ENCODE data around the gene MED27. TPM values are rescaled to one million over a fixed set of nuclear protein-coding genes. Genes with fewer than 3 reads are reported as not detected.
"Not testable (repeated sequence)": the region's sequence is repeated elsewhere in the genome, so short reads cannot be mapped to it uniquely, and the experiment has no call there.

MED27 gene
- polyA plus RNA-seq, 1 experiment: 36.9 TPM

DNA sequence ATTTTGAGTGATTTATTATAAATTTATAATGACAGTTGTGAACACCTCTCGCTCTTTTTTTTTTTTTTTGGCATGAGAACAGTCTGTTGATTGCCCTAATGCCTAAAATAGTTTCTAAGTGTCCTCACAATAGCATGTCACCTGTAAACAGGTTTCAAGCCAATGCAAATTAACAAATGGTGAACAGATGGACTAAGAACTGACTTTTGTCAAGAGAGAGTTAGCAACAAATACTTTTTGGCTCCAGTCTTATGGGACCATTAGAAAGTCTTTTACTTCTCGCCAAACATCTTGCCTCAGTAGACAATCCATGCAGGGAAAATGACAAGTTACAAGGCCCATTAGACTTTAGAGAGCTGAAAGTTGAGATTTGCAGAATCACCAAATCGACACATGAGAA lies 67.8 kb downstream of the MED27 start:
- H3K4me3 ChIP-seq (ENCODE audit: low read depth, low read length): no peak overlapping the region
- no peak for DNase-seq (ENCODE audit: low read depth)
- no peaks in the 10 kb centered on the region for H3K36me3 ChIP-seq (ENCODE audit: control insufficient read depth, insufficient read depth, low read length)
- no peaks in the 10 kb centered on the region for H3K27me3 ChIP-seq (ENCODE audit: control insufficient read depth, insufficient read depth, low read length)
- ChIA-PET CTCF (interaction anchor here (1.8 kb wide), 1 partner anchor 10 kb away, joined by 3 read pairs; no protein-coding TSS in a partner anchor), POLR2A (no interaction called here)
- TF ChIP-seq, protein P1, sequence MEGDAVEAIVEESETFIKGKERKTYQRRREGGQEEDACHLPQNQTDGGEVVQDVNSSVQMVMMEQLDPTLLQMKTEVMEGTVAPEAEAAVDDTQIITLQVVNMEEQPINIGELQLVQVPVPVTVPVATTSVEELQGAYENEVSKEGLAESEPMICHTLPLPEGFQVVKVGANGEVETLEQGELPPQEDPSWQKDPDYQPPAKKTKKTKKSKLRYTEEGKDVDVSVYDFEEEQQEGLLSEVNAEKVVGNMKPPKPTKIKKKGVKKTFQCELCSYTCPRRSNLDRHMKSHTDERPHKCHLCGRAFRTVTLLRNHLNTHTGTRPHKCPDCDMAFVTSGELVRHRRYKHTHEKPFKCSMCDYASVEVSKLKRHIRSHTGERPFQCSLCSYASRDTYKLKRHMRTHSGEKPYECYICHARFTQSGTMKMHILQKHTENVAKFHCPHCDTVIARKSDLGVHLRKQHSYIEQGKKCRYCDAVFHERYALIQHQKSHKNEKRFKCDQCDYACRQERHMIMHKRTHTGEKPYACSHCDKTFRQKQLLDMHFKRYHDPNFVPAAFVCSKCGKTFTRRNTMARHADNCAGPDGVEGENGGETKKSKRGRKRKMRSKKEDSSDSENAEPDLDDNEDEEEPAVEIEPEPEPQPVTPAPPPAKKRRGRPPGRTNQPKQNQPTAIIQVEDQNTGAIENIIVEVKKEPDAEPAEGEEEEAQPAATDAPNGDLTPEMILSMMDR (IDR thresholded peaks at IDR 0.05; ENCODE audit: insufficient read depth, low read depth, low read length): no peak

DNA sequence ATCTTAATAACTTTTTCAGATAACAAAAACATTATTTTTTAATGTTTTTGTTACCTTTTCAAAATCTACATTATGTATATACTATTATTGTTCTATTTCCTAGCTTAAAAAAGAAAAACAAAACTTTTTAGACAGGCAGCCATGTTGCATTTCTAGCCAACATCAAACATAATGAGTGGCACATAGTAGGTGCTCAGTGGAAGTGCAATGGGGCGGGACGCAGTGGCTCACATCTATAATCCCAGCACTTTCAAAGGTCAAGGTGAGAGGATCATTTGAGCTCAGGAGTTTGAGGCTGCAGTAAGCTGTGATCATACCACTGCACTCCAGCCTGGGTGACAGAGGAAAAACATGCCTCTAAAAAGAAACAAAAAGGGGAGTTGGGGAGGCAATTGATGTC lies 68.4 kb downstream of the MED27 start:
- H3K4me3 ChIP-seq (ENCODE audit: low read depth, low read length): no peak overlapping the region
- TF ChIP-seq, protein P1 (IDR thresholded peaks at IDR 0.05; ENCODE audit: insufficient read depth, low read depth, low read length): no peak
- ChIA-PET CTCF (interaction anchor here (1.8 kb wide), 1 partner anchor 10 kb away, joined by 3 read pairs; no protein-coding TSS in a partner anchor), POLR2A (no interaction called here)
- H3K27me3 ChIP-seq (ENCODE audit: control insufficient read depth, insufficient read depth, low read length): no peaks in the 10 kb centered on the region
- no peaks in the 10 kb centered on the region for H3K36me3 ChIP-seq (ENCODE audit: control insufficient read depth, insufficient read depth, low read length)
- no peak for DNase-seq (ENCODE audit: low read depth)

DNA sequence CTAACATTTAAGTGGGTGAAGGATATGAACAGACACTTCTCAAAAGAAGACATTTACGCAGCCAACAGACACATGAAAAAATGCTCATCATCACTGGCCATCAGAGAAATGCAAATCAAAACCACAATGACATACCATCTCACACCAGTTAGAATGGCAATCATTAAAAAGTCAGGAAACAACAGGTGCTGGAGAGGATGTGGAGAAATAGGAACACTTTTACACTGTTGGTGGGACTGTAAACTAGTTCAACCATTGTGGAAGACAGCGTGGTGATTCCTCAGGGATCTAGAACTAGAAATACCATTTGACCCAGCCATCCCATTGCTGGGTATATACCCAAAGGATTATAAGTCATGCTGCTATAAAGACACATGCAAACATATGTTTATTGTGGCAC lies 69.5 kb downstream of the MED27 start:
- POLR2A ChIA-PET; DNase-seq (ENCODE audit: low read depth); CTCF ChIA-PET; H3K4me3 ChIP-seq (ENCODE audit: low read depth, low read length); H3K36me3 ChIP-seq (ENCODE audit: control insufficient read depth, insufficient read depth, low read length); H3K27me3 ChIP-seq (ENCODE audit: control insufficient read depth, insufficient read depth, low read length): not testable (repeated sequence)

DNA sequence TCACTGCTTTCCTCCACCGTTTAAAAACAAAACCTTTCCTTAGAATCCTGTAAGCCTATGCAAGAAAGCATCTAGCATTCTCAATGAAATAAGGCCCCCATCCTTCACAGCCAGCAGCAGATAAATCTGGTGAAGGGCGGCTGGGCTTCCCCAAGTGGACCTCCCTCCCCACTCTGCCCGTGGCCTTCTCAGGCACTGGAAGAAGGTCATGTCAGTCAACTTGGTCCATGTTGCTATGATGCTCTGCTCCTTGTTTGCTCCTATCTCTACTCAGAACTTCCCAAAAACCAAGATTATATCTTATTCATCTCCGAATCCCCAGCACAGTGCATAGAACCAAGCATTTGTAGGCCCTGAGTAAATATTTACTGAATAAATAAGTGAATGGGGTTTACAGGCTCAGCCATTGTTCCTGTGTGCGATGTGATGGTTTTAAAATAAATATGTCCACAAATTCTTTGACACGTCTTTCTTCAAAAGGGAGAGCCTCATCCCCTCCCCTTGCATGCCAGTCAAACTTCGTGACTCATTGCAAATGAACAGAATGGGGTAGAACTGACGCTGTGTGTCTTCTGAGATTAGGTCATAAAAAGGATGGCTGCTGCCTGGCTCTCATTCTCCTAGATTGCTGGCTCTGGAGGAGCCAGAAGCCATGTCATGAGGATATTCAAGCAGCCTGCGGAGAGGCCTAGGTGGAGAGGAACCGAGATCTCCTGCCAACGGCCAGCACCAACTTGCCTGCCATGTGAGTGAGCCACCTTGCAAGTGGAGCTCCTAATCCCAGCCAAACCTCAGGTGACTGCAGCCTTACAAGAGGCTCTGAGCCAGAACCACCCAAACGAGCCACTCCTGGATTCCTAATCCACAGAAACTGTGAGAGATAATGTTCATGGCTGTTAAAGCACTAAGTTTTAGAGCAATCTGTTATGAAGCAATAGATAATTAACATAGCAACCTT lies 70.5 kb downstream of the MED27 start:
- DNase-seq (ENCODE audit: low read depth): no peak
- ChIA-PET POLR2A (no interaction called here), CTCF (no interaction called here)
- TF ChIP-seq, protein P1 (IDR thresholded peaks at IDR 0.05; ENCODE audit: insufficient read depth, low read depth, low read length): no peak
- Histone ChIP-seq H3K4me3 (ENCODE audit: low read depth, low read length) (no peak overlapping the region), H3K27me3 (ENCODE audit: control insufficient read depth, insufficient read depth, low read length) (no peaks in the 10 kb centered on the region), H3K36me3 (ENCODE audit: control insufficient read depth, insufficient read depth, low read length) (no peaks in the 10 kb centered on the region)

DNA sequence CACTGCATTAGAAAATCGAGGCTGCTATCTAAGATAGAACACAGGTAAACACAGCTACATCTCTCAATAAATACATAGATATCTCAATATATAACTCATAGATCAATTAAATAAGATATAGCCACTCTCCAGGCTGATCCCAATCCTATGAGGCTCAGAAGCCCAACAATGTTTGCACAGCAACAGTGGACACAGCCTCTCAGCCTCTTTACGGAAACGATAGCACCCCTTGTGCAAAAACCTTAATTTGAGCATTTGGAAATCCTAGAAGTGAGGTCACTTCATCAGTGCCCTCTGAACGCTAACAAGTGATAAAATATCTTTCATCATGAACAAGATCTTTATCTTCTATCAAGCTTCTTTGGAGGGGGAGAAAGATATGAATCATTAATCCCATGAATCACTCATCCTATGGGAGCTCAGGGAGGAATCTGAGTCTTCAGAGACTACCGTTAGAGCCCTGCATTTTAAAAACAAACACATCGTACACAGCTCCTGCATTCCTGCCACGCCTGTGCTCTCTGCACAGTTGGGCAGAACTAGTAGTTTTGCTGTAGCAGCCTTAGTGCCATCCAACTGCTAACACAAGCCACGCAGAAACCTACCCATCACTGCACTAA lies 71.4 kb downstream of the MED27 start:
- CTCF ChIA-PET: no interaction called here
- TF ChIP-seq, protein P1 (IDR thresholded peaks at IDR 0.05; ENCODE audit: insufficient read depth, low read depth, low read length): no peak
- Histone ChIP-seq H3K36me3 (ENCODE audit: control insufficient read depth, insufficient read depth, low read length) (no peaks in the 10 kb centered on the region), H3K27me3 (ENCODE audit: control insufficient read depth, insufficient read depth, low read length) (no peaks in the 10 kb centered on the region), H3K4me3 (ENCODE audit: low read depth, low read length) (no peak overlapping the region)
- DNase-seq (ENCODE audit: low read depth): no peak
- POLR2A ChIA-PET: interaction anchor here (0.6 kb wide), 1 partner anchor 346 kb away, joined by 9 read pairs; the partner anchor contains the start of gene SETX
